Measurements from ENCODE around the gene TRPM4.

The TRPM4 gene

GRCh38 chr19:49249933-49250332 is 92.3 kb downstream of the TRPM4 start:
- Histone ChIP-seq H3K9me3 (ENCODE audit: insufficient read depth, low read length, severe bottlenecking) (no peaks in the 10 kb centered on the region), H3K4me2 (ENCODE audit: insufficient read depth, low read length) (no peak overlapping the region), H3K27me3 (ENCODE audit: insufficient read depth, low read length, poor library complexity) (peaks cover 6% of the 10 kb centered on the region), H4K20me1 (ENCODE audit: insufficient read depth, low read length) (no peaks in the 10 kb centered on the region), H3K4me3 (ENCODE audit: low read depth in 1 of 2, low read length in 2 of 2) (no peak overlapping the region), H3K36me3 (ENCODE audit: insufficient read depth, low read length) (no peaks in the 10 kb centered on the region), H3K9ac (ENCODE audit: low read depth, low read length) (no peak overlapping the region), H3K4me1 (ENCODE audit: insufficient read depth, low read length) (no peaks in the 10 kb centered on the region), H3K27ac (ENCODE audit: low read length) (no peak overlapping the region), H2AFZ (ENCODE audit: low read depth, low read length) (no peak overlapping the region), H3K79me2 (ENCODE audit: insufficient read depth, low read length) (no peaks in the 10 kb centered on the region)
- DNase-seq (no peak), ATAC-seq (ENCODE audit: insufficient read depth, low read depth) (no peak)
- no peak for TF ChIP-seq EZH2 (IDR thresholded peaks at IDR 0.05; ENCODE audit: borderline replicate concordance, low read depth, low read length, severe bottlenecking)
- TF ChIP-seq CTCF (IDR thresholded peaks at IDR 0.05; ENCODE audit: borderline replicate concordance, extremely low read depth, low read length, poor library complexity, severe bottlenecking), result no peak

- Histone ChIP-seq H2AFZ (ENCODE audit: low read depth, low read length) (no peak overlapping the region), H3K27me3 (ENCODE audit: insufficient read depth, low read length, poor library complexity) (peaks cover 6% of the 10 kb centered on the region), H3K9me3 (ENCODE audit: insufficient read depth, low read length, severe bottlenecking) (peaks cover 14% of the 10 kb centered on the region), H3K4me3 (ENCODE audit: low read depth in 1 of 2, low read length in 2 of 2) (no peak overlapping the region), H3K27ac (ENCODE audit: low read length) (no peak overlapping the region), H3K9ac (ENCODE audit: low read depth, low read length) (no peak overlapping the region), H4K20me1 (ENCODE audit: insufficient read depth, low read length) (no peaks in the 10 kb centered on the region), H3K4me1 (ENCODE audit: insufficient read depth, low read length) (no peaks in the 10 kb centered on the region), H3K79me2 (ENCODE audit: insufficient read depth, low read length) (no peaks in the 10 kb centered on the region), H3K36me3 (ENCODE audit: insufficient read depth, low read length) (no peaks in the 10 kb centered on the region), H3K4me2 (ENCODE audit: insufficient read depth, low read length) (no peak overlapping the region)
- no peak for DNase-seq
- no peak for ATAC-seq (ENCODE audit: insufficient read depth, low read depth)
- no peak for TF ChIP-seq EZH2 (IDR thresholded peaks at IDR 0.05; ENCODE audit: borderline replicate concordance, low read depth, low read length, severe bottlenecking)
- TF ChIP-seq CTCF (IDR thresholded peaks at IDR 0.05; ENCODE audit: borderline replicate concordance, extremely low read depth, low read length, poor library complexity, severe bottlenecking), result no peak
Measured at GRCh38 chr19:49255674-49256073, 98.1 kb downstream of the TRPM4 start.

- Histone ChIP-seq H3K36me3 (ENCODE audit: insufficient read depth, low read length) (no peaks in the 10 kb centered on the region), H3K27me3 (ENCODE audit: insufficient read depth, low read length, poor library complexity) (peaks cover 6% of the 10 kb centered on the region), H3K9me3 (ENCODE audit: insufficient read depth, low read length, severe bottlenecking) (peaks cover 14% of the 10 kb centered on the region), H3K4me1 (ENCODE audit: insufficient read depth, low read length) (no peaks in the 10 kb centered on the region), H3K79me2 (ENCODE audit: insufficient read depth, low read length) (no peaks in the 10 kb centered on the region), H3K27ac (ENCODE audit: low read length) (no peak overlapping the region), H3K4me3 (ENCODE audit: low read depth in 1 of 2, low read length in 2 of 2) (no peak overlapping the region), H3K4me2 (ENCODE audit: insufficient read depth, low read length) (no peak overlapping the region), H4K20me1 (ENCODE audit: insufficient read depth, low read length) (no peaks in the 10 kb centered on the region), H2AFZ (ENCODE audit: low read depth, low read length) (no peak overlapping the region), H3K9ac (ENCODE audit: low read depth, low read length) (no peak overlapping the region)
- ATAC-seq (ENCODE audit: insufficient read depth, low read depth), result no peak
- TF ChIP-seq CTCF (IDR thresholded peaks at IDR 0.05; ENCODE audit: borderline replicate concordance, extremely low read depth, low read length, poor library complexity, severe bottlenecking) (no peak), EZH2 (IDR thresholded peaks at IDR 0.05; ENCODE audit: borderline replicate concordance, low read depth, low read length, severe bottlenecking) (no peak)
- no peak for DNase-seq
Measured at GRCh38 chr19:49256691-49257090, 99.1 kb downstream of the TRPM4 start.

Measured in DND-41 (cell line).